ENCODE data around the gene C14orf132.

DNA sequence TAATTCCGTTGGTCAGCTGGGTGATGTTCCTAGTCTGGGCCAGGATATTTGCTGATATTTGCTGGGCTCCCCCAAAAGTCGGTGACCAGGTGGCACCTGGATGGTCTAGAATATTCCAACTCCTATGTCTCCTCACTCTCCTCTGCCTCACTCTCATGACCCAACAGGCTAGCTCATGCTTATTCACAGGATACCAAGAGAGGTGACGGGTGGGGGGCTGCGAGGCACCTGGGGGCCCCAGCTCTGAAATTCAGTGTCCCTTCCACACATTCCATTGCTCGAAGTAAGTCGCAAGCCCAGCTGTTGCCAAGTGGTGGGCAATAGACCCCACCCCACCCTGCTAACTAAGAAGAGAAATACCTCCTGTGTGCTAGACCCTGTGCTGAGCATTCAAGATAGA, 67.7 kb downstream of the C14orf132 start:
- TF ChIP-seq POLR2AphosphoS5 (IDR thresholded peaks at IDR 0.05): no peak
- TF ChIP-seq POLR2A (IDR thresholded peaks at IDR 0.05): no peak
- TF ChIP-seq, protein P1, sequence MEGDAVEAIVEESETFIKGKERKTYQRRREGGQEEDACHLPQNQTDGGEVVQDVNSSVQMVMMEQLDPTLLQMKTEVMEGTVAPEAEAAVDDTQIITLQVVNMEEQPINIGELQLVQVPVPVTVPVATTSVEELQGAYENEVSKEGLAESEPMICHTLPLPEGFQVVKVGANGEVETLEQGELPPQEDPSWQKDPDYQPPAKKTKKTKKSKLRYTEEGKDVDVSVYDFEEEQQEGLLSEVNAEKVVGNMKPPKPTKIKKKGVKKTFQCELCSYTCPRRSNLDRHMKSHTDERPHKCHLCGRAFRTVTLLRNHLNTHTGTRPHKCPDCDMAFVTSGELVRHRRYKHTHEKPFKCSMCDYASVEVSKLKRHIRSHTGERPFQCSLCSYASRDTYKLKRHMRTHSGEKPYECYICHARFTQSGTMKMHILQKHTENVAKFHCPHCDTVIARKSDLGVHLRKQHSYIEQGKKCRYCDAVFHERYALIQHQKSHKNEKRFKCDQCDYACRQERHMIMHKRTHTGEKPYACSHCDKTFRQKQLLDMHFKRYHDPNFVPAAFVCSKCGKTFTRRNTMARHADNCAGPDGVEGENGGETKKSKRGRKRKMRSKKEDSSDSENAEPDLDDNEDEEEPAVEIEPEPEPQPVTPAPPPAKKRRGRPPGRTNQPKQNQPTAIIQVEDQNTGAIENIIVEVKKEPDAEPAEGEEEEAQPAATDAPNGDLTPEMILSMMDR (IDR thresholded peaks at IDR 0.05): no peak

All from transverse colon (tissue), 4 donors.